ENCODE results near the gene VPS26A. TPM values are rescaled to one million over a fixed set of nuclear protein-coding genes. Genes with fewer than 3 reads are reported as not detected.

The VPS26A gene
- total RNA-seq, 1 donor from 2014 or later = 40.1 TPM

GRCh38 chr10:69097729-69098128 is 26.2 kb upstream of the VPS26A start:
- Mint-ChIP-seq H3K27me3 (ENCODE audit: low read depth) (peaks cover 14% of the 10 kb centered on the region), H3K27ac (no peak overlapping the region), H3K9me3 (no peaks in the 10 kb centered on the region), H3K4me3 (no peak overlapping the region), H3K4me1 (no peaks in the 10 kb centered on the region), H3K36me3 (no peaks in the 10 kb centered on the region)
- DNase-seq (ENCODE audit: low spot score in 2 of 2, unreplicated experiment in 2 of 2) = no peak
- TF ChIP-seq CTCF (IDR thresholded peaks at IDR 0.05; ENCODE audit: unreplicated experiment) = no peak

GRCh38 chr10:69100136-69100872 is 23.7 kb upstream of the VPS26A start:
- TF ChIP-seq CTCF (IDR thresholded peaks at IDR 0.05; ENCODE audit: unreplicated experiment) = no peak
- DNase-seq (ENCODE audit: low spot score in 2 of 2, unreplicated experiment in 2 of 2) = no peak
- H3K36me3 Mint-ChIP-seq = no peaks in the 10 kb centered on the region
- peaks cover 21% of the 10 kb centered on the region for H3K27me3 Mint-ChIP-seq (ENCODE audit: low read depth)
- no peaks in the 10 kb centered on the region for H3K4me1 Mint-ChIP-seq
- no peak overlapping the region for H3K4me3 Mint-ChIP-seq
- no peak overlapping the region for H3K27ac Mint-ChIP-seq
- H3K9me3 Mint-ChIP-seq = no peaks in the 10 kb centered on the region

GRCh38 chr10:69101451-69102095 is 22.4 kb upstream of the VPS26A start:
- no peak for DNase-seq (ENCODE audit: low spot score in 2 of 2, unreplicated experiment in 2 of 2)
- no peaks in the 10 kb centered on the region for H3K9me3 Mint-ChIP-seq
- H3K27ac Mint-ChIP-seq = no peak overlapping the region

GRCh38 chr10:69102440-69102839 is 21.5 kb upstream of the VPS26A start:
- TF ChIP-seq CTCF (IDR thresholded peaks at IDR 0.05; ENCODE audit: unreplicated experiment) = no peak
- Mint-ChIP-seq H3K4me1 (no peaks in the 10 kb centered on the region), H3K27ac (no peak overlapping the region), H3K4me3 (no peak overlapping the region), H3K9me3 (no peaks in the 10 kb centered on the region), H3K36me3 (no peaks in the 10 kb centered on the region), H3K27me3 (ENCODE audit: low read depth) (peaks cover 28% of the 10 kb centered on the region)
- DNase-seq (ENCODE audit: low spot score in 2 of 2, unreplicated experiment in 2 of 2) = no peak

More at GRCh38 chr10:69101451-69102095, 22.4 kb upstream of the VPS26A start:
- TF ChIP-seq CTCF (IDR thresholded peaks at IDR 0.05; ENCODE audit: unreplicated experiment) = no peak
- Mint-ChIP-seq H3K4me1 (no peaks in the 10 kb centered on the region), H3K36me3 (no peaks in the 10 kb centered on the region), H3K4me3 (no peak overlapping the region), H3K27me3 (ENCODE audit: low read depth) (peaks cover 23% of the 10 kb centered on the region)

- no peak for DNase-seq (ENCODE audit: low spot score in 2 of 2, unreplicated experiment in 2 of 2)
- no peaks in the 10 kb centered on the region for H3K36me3 Mint-ChIP-seq
- H3K27me3 Mint-ChIP-seq (ENCODE audit: low read depth) = peaks cover 28% of the 10 kb centered on the region
- no peaks in the 10 kb centered on the region for H3K4me1 Mint-ChIP-seq
- no peak overlapping the region for H3K27ac Mint-ChIP-seq
- no peak for TF ChIP-seq CTCF (IDR thresholded peaks at IDR 0.05; ENCODE audit: unreplicated experiment)
- H3K9me3 Mint-ChIP-seq = no peaks in the 10 kb centered on the region
- H3K4me3 Mint-ChIP-seq = no peak overlapping the region
Observed at GRCh38 chr10:69103784-69104183, 20.2 kb upstream of the VPS26A start.

All from mesothelial cell of epicardium (in vitro differentiated cells).